Keratinocyte (primary cell): ENCODE measurements around the gene MMD.

Experiments used
- CTCF ChIP-seq, 3 experiments: IDR thresholded peaks in 1 of 3; conservative IDR thresholded peaks in 1 of 3; optimal IDR thresholded peaks in 1 of 3; 2 replicates in 2 of 3; 3 replicates in 1 of 3; pipeline versions ENCODE3 to v1.5.1; 2011; ENCODE audit warnings: low read length in 3 of 3, mild to moderate bottlenecking in 3 of 3, moderate library complexity in 2 of 3, control low read depth in 1 of 3, inconsistent platforms in 1 of 3; ENCODE audit not compliant: insufficient read depth in 2 of 3; ENCODE audit errors: extremely low read depth in 1 of 3
- EZH2 ChIP-seq: IDR thresholded peaks from one replicate; pipeline ENCODE4 v1.6.1; 2012; ENCODE audit warnings: inconsistent platforms, mild to moderate bottlenecking, low read length, moderate library complexity

- TF ChIP-seq CTCF (optimal IDR thresholded peaks at IDR 0.05 in 1 of 3, IDR thresholded peaks at IDR 0.05 in 1 of 3, conservative IDR thresholded peaks at IDR 0.05 in 1 of 3; ENCODE audit: extremely low read depth in 1 of 3, insufficient read depth in 2 of 3, low read length in 3 of 3) (no peak), EZH2 (no peak)
Measured at GRCh38 chr17:55436224-55437158, 14.9 kb upstream of the MMD start.
